ENCODE results near the gene SGSM1.

DNA sequence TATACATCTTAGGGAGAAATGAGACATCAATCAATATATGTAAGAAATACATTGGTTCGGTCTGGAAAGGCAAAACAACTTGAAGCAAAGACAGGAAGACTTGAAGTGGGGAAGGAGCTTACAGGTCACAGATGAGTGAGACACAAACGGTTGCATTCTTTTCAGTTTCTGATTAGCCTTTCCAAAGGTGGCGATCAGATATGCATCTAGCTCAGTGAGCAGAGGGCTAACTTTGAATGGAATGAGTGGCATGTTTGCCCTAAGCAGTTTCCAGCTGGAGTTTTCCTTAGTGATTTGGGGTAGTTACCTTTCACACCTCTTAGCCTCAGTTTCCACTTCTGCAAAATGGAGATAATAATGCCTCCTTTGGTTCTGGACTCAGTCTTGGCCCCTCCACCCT, 124.7 kb downstream of the SGSM1 start:
- TF ChIP-seq, protein P1, sequence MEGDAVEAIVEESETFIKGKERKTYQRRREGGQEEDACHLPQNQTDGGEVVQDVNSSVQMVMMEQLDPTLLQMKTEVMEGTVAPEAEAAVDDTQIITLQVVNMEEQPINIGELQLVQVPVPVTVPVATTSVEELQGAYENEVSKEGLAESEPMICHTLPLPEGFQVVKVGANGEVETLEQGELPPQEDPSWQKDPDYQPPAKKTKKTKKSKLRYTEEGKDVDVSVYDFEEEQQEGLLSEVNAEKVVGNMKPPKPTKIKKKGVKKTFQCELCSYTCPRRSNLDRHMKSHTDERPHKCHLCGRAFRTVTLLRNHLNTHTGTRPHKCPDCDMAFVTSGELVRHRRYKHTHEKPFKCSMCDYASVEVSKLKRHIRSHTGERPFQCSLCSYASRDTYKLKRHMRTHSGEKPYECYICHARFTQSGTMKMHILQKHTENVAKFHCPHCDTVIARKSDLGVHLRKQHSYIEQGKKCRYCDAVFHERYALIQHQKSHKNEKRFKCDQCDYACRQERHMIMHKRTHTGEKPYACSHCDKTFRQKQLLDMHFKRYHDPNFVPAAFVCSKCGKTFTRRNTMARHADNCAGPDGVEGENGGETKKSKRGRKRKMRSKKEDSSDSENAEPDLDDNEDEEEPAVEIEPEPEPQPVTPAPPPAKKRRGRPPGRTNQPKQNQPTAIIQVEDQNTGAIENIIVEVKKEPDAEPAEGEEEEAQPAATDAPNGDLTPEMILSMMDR (conservative IDR thresholded peaks at IDR 0.05; ENCODE audit: low read depth, low read length), result no peak
- TF ChIP-seq EZH2 (IDR thresholded peaks at IDR 0.05; ENCODE audit: low read length, unreplicated experiment) (no peak), EZH2phosphoT487 (IDR thresholded peaks at IDR 0.05; ENCODE audit: borderline replicate concordance, low read length) (no peak)
